Measurements from ENCODE around the gene IRF4.
A peak's percentile ranks its signal among the peaks of the same experiment; 100 is the strongest.

The IRF4 gene

DNA sequence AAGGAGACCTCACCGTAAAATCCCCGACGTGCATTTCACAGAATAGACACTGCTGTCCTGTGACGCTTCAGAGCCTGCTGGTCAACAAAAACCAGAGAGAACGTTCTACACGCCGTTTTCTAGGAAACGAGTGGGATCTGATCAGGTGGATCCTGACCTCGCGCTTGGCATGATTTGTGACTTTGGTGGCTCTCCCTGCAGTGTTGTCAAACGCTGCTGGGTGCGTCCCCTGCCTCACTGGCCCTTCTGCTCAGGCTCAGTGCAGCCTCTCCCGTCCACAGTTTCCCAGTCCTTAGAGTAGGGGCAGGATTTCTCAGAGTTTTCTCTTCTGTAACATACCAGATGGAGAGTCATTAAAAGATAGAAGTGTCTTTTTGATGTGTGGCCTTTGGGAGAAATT is 27.6 kb upstream of the IRF4 start:
- no peak overlapping the region for H2AK5ac ChIP-seq (ENCODE audit: low read length)
- H3K4me1 ChIP-seq (ENCODE audit: control insufficient read depth in 1 of 2, insufficient read depth in 2 of 2, low read length in 2 of 2): no peaks in the 10 kb centered on the region
- H2BK5ac ChIP-seq (ENCODE audit: low read depth, low read length, poor library complexity): no peak overlapping the region
- H3K14ac ChIP-seq (ENCODE audit: low read length): no peak overlapping the region
- no peaks in the 10 kb centered on the region for H3K36me3 ChIP-seq (ENCODE audit: control insufficient read depth in 1 of 2, insufficient read depth in 2 of 2, low read length in 2 of 2)
- H3K27ac ChIP-seq (ENCODE audit: low read depth, low read length): no peak overlapping the region
- H3K4ac ChIP-seq (ENCODE audit: low read depth, low read length): no peak overlapping the region
- no peaks in the 10 kb centered on the region for H3K27me3 ChIP-seq (ENCODE audit: insufficient read depth, low read length)
- H3K4me2 ChIP-seq (ENCODE audit: low read length): no peak overlapping the region
- no peak overlapping the region for H4K12ac ChIP-seq (ENCODE audit: low read depth, low read length)
- no peak for DNase-seq
- no CpG with 5 or more reads among the region's 13 CpGs for WGBS (ENCODE audit: extremely low coverage, insufficient coverage, insufficient read length)
- no peak overlapping the region for H3K18ac ChIP-seq (ENCODE audit: low read length)
- no peak overlapping the region for H2BK120ac ChIP-seq (ENCODE audit: insufficient read depth, low read length, poor library complexity)
- peaks cover 41% of the 10 kb centered on the region for H3K9me3 ChIP-seq (ENCODE audit: insufficient read depth, low read depth, low read length)
- H4K8ac ChIP-seq (ENCODE audit: low read depth, low read length): no peak overlapping the region
- H2AFZ ChIP-seq (ENCODE audit: insufficient read depth, low read length, poor library complexity): no peak overlapping the region
- peak overlapping the region; percentile 19 for H3K4me3 ChIP-seq (ENCODE audit: low read depth, low read length)
- no peak overlapping the region for H4K91ac ChIP-seq (ENCODE audit: low read depth, low read length)
- no peaks in the 10 kb centered on the region for H3K79me1 ChIP-seq (ENCODE audit: low read length)
- H3K79me2 ChIP-seq (ENCODE audit: control insufficient read depth, insufficient read depth, low read length, poor library complexity): no peaks in the 10 kb centered on the region
- no peak overlapping the region for H2BK12ac ChIP-seq (ENCODE audit: low read length)
- H3K23ac ChIP-seq (ENCODE audit: low read length): no peak overlapping the region
- no peak overlapping the region for H3K9ac ChIP-seq (ENCODE audit: low read length)

DNA sequence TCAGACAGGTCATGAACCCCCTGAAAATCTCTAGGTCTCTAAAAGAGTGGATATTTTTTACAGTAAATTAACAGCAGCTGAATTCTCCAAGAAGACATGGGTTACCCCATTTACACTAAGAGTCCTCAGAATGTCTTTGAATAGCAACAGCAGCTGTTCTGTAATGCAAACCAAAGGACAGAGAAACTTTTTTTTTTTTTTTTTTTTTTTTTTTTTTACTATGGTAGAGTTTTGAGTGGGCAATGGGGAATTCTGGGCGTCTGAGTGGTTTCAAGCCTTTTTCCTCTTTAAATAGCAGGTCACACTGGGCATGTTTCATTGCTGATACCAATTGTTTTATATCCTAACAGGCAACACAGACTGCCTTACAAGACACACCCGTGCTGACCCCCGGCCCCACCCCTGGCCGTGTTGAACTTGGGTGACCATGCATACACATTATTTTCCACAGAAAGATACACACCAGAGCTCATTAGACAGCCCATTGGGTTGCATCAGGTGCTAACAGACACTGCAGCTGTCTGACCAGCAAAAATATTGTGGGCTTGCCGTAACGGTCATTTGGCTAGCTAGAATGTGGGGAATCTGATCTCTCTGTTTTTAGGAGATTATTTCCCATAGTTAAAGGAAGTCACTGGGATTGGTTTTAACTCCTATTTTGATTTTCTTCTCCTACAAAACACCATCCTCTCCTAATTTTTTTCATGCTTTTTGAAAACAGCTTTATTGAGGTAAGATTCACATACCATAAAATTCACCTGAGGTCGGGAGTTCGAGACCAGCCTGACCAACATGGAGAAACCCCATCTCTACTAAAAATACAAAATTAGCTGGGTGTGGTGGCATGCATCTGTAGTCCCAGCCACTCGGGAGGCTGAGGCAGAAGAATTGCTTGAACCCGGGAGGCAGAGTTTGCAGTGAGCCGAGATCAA is 26.7 kb upstream of the IRF4 start:
- H3K23ac ChIP-seq (ENCODE audit: low read length): no peak overlapping the region
- WGBS (ENCODE audit: extremely low coverage, insufficient coverage, insufficient read length): no CpG with 5 or more reads among the region's 11 CpGs
- H3K4me1 ChIP-seq (ENCODE audit: control insufficient read depth in 1 of 2, insufficient read depth in 2 of 2, low read length in 2 of 2): no peaks in the 10 kb centered on the region
- no peak overlapping the region for H2BK120ac ChIP-seq (ENCODE audit: insufficient read depth, low read length, poor library complexity)
- no peak overlapping the region for H3K4me2 ChIP-seq (ENCODE audit: low read length)
- no peak overlapping the region for H2BK5ac ChIP-seq (ENCODE audit: low read depth, low read length, poor library complexity)
- no peak overlapping the region for H3K9ac ChIP-seq (ENCODE audit: low read length)
- H3K36me3 ChIP-seq (ENCODE audit: control insufficient read depth in 1 of 2, insufficient read depth in 2 of 2, low read length in 2 of 2): no peaks in the 10 kb centered on the region
- H3K18ac ChIP-seq (ENCODE audit: low read length): no peak overlapping the region
- H3K14ac ChIP-seq (ENCODE audit: low read length): no peak overlapping the region
- no peak overlapping the region for H3K4ac ChIP-seq (ENCODE audit: low read depth, low read length)
- no peak overlapping the region for H4K8ac ChIP-seq (ENCODE audit: low read depth, low read length)
- H3K27me3 ChIP-seq (ENCODE audit: insufficient read depth, low read length): no peaks in the 10 kb centered on the region
- no peak overlapping the region for H2AK5ac ChIP-seq (ENCODE audit: low read length)
- H3K79me2 ChIP-seq (ENCODE audit: control insufficient read depth, insufficient read depth, low read length, poor library complexity): no peaks in the 10 kb centered on the region
- no peak overlapping the region for H4K91ac ChIP-seq (ENCODE audit: low read depth, low read length)
- no peak overlapping the region for H3K4me3 ChIP-seq (ENCODE audit: low read depth, low read length)
- no peak overlapping the region for H2BK12ac ChIP-seq (ENCODE audit: low read length)
- peaks cover 39% of the 10 kb centered on the region for H3K9me3 ChIP-seq (ENCODE audit: insufficient read depth, low read depth, low read length)
- H4K12ac ChIP-seq (ENCODE audit: low read depth, low read length): no peak overlapping the region
- H3K79me1 ChIP-seq (ENCODE audit: low read length): no peaks in the 10 kb centered on the region
- H3K27ac ChIP-seq (ENCODE audit: low read depth, low read length): no peak overlapping the region
- no peak for DNase-seq
- no peak overlapping the region for H2AFZ ChIP-seq (ENCODE audit: insufficient read depth, low read length, poor library complexity)

DNA sequence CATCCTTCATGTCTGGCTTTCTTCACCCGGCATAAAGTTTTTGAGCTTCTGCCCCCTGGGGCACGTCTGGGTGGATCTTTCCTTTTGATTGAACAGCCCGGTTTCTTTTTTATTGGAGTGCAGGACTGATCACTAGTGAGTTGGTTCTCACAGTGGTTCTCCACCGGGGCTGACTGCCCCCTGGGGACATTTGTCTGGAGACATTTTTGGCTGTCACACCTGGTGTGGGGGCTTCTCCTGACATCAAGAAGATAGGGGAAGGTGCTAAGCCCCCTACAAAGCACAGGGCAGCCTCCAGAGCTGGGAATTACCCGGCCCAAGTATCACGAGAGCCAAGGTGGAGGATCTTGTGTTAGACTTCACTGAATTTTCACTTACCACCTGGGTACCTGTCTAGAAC is 25.7 kb upstream of the IRF4 start:
- H2BK120ac ChIP-seq (ENCODE audit: insufficient read depth, low read length, poor library complexity): no peak overlapping the region
- no peak overlapping the region for H2BK5ac ChIP-seq (ENCODE audit: low read depth, low read length, poor library complexity)
- no peak overlapping the region for H4K91ac ChIP-seq (ENCODE audit: low read depth, low read length)
- no peaks in the 10 kb centered on the region for H3K36me3 ChIP-seq (ENCODE audit: control insufficient read depth in 1 of 2, insufficient read depth in 2 of 2, low read length in 2 of 2)
- H2BK12ac ChIP-seq (ENCODE audit: low read length): no peak overlapping the region
- no peak overlapping the region for H3K4me3 ChIP-seq (ENCODE audit: low read depth, low read length)
- no peaks in the 10 kb centered on the region for H3K27me3 ChIP-seq (ENCODE audit: insufficient read depth, low read length)
- DNase-seq: no peak
- no peaks in the 10 kb centered on the region for H3K4me1 ChIP-seq (ENCODE audit: control insufficient read depth in 1 of 2, insufficient read depth in 2 of 2, low read length in 2 of 2)
- H4K8ac ChIP-seq (ENCODE audit: low read depth, low read length): no peak overlapping the region
- no peak overlapping the region for H3K18ac ChIP-seq (ENCODE audit: low read length)
- no CpG with 5 or more reads among the region's 6 CpGs for WGBS (ENCODE audit: extremely low coverage, insufficient coverage, insufficient read length)
- no peak overlapping the region for H2AK5ac ChIP-seq (ENCODE audit: low read length)
- H3K4me2 ChIP-seq (ENCODE audit: low read length): no peak overlapping the region
- peak overlapping the region; percentile 12 for H3K9ac ChIP-seq (ENCODE audit: low read length)
- no peak overlapping the region for H4K12ac ChIP-seq (ENCODE audit: low read depth, low read length)
- no peak overlapping the region for H3K27ac ChIP-seq (ENCODE audit: low read depth, low read length)
- no peaks in the 10 kb centered on the region for H3K79me2 ChIP-seq (ENCODE audit: control insufficient read depth, insufficient read depth, low read length, poor library complexity)
- H3K4ac ChIP-seq (ENCODE audit: low read depth, low read length): no peak overlapping the region
- no peak overlapping the region for H2AFZ ChIP-seq (ENCODE audit: insufficient read depth, low read length, poor library complexity)
- H3K23ac ChIP-seq (ENCODE audit: low read length): no peak overlapping the region
- peaks cover 44% of the 10 kb centered on the region for H3K9me3 ChIP-seq (ENCODE audit: insufficient read depth, low read depth, low read length)
- no peak overlapping the region for H3K14ac ChIP-seq (ENCODE audit: low read length)
- H3K79me1 ChIP-seq (ENCODE audit: low read length): no peaks in the 10 kb centered on the region

DNA sequence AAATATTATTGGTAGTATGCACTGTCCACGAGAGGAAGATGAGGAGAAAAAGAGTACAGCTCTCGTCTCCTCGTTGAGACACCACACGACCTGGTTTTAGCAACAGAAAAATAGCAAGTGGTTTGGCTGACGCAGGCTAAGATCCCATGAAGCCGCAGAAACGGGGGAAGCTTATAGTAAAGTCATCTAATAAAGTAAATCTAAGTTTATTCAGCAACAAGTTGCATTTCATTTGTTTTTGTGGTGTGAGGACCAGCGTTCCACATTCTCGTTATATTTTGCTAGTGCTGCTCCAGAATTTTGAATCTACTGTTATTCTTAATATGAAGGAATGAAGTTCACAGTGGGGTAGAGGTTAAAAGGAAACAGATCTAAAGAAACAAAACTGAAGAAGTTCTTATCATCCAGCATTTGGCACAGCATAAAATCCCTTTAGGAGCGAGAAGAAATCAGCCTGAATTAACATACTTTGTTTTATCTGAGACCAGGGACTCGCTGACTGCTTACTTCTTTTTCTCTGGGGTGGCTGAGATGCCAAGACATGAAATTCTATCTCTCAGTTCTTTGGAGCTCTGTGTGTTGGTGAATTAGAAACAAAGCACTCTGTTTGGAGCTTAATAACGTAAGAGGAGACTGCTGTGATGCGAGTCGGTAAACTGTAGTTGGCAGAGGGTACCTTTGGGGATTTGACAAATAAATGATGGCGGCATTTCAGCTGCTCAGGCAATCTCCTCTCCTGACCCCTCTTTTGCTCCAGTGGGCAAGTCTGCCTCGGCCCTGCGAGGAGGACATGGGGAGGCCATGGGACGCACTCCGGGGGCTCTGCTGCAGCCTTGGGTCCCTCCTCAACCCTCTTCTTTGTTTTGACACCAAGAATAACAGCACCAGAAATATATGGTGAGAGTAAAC is 24.9 kb upstream of the IRF4 start:
- Histone ChIP-seq H2BK120ac (ENCODE audit: insufficient read depth, low read length, poor library complexity) (no peak overlapping the region), H4K12ac (ENCODE audit: low read depth, low read length) (no peak overlapping the region), H4K8ac (ENCODE audit: low read depth, low read length) (no peak overlapping the region), H2AFZ (ENCODE audit: insufficient read depth, low read length, poor library complexity) (no peak overlapping the region), H2AK5ac (ENCODE audit: low read length) (no peak overlapping the region), H3K4ac (ENCODE audit: low read depth, low read length) (no peak overlapping the region), H2BK5ac (ENCODE audit: low read depth, low read length, poor library complexity) (no peak overlapping the region), H3K4me1 (ENCODE audit: control insufficient read depth in 1 of 2, insufficient read depth in 2 of 2, low read length in 2 of 2) (no peaks in the 10 kb centered on the region), H3K18ac (ENCODE audit: low read length) (no peak overlapping the region), H3K4me2 (ENCODE audit: low read length) (no peak overlapping the region), H3K23ac (ENCODE audit: low read length) (peak overlapping the region; percentile 45), H3K79me2 (ENCODE audit: control insufficient read depth, insufficient read depth, low read length, poor library complexity) (no peaks in the 10 kb centered on the region), H3K14ac (ENCODE audit: low read length) (no peak overlapping the region), H3K9ac (ENCODE audit: low read length) (peak overlapping the region; percentile 30), H3K27me3 (ENCODE audit: insufficient read depth, low read length) (no peaks in the 10 kb centered on the region), H3K79me1 (ENCODE audit: low read length) (no peaks in the 10 kb centered on the region), H2BK12ac (ENCODE audit: low read length) (no peak overlapping the region), H3K4me3 (ENCODE audit: low read depth, low read length) (no peak overlapping the region), H3K36me3 (ENCODE audit: control insufficient read depth in 1 of 2, insufficient read depth in 2 of 2, low read length in 2 of 2) (no peaks in the 10 kb centered on the region), H3K27ac (ENCODE audit: low read depth, low read length) (no peak overlapping the region), H3K9me3 (ENCODE audit: insufficient read depth, low read depth, low read length) (peaks cover 41% of the 10 kb centered on the region), H4K91ac (ENCODE audit: low read depth, low read length) (no peak overlapping the region)
- no peak for DNase-seq
- WGBS (ENCODE audit: extremely low coverage, insufficient coverage, insufficient read length): no CpG with 5 or more reads among the region's 19 CpGs

All from trophoblast cell (in vitro differentiated cells and primary cell).